BE2C (cell line): ENCODE results near the gene HADHA.
A peak's percentile ranks its signal among the peaks of the same experiment; 100 is the strongest.

Experiments used
- DNase-seq: peaks from one replicate; pipeline ENCODE4 v3.0.0-alpha.2; 2020
- H3K27me3 ChIP-seq: fragments of 250-450 bp; sonication (Bioruptor Pico); 2 replicates; pipeline ENCODE4 v1.5.1; 2020; ENCODE audit warnings: mild to moderate bottlenecking
- H3K36me3 ChIP-seq: fragments of 250-450 bp; sonication (Bioruptor Pico); 2 replicates; pipeline ENCODE4 v1.5.1; 2020; ENCODE audit warnings: mild to moderate bottlenecking
- H3K4me1 ChIP-seq: fragments of 250-450 bp; sonication (Bioruptor Pico); 2 replicates; pipeline ENCODE4 v1.5.1; 2020
- H3K4me3 ChIP-seq: 2 replicates; pipeline ENCODE4 v1.5.1; 2011; ENCODE audit warnings: low read depth, low read length
- H3K9me3 ChIP-seq: fragments of 250-450 bp; sonication (Bioruptor Pico); 2 replicates; pipeline ENCODE4 v1.5.1; 2020
- TF ChIP-seq, protein P1 (sequence below): IDR thresholded peaks from 2 replicates; pipeline ENCODE4 v1.5.1; 2012; ENCODE audit warnings: mild to moderate bottlenecking, low read depth, low read length

Gene HADHA

GRCh38 chr2:26182887-26183630 lies 61.4 kb downstream of the HADHA start:
- H3K27me3 ChIP-seq: no peaks in the 10 kb centered on the region
- TF ChIP-seq, protein P1, sequence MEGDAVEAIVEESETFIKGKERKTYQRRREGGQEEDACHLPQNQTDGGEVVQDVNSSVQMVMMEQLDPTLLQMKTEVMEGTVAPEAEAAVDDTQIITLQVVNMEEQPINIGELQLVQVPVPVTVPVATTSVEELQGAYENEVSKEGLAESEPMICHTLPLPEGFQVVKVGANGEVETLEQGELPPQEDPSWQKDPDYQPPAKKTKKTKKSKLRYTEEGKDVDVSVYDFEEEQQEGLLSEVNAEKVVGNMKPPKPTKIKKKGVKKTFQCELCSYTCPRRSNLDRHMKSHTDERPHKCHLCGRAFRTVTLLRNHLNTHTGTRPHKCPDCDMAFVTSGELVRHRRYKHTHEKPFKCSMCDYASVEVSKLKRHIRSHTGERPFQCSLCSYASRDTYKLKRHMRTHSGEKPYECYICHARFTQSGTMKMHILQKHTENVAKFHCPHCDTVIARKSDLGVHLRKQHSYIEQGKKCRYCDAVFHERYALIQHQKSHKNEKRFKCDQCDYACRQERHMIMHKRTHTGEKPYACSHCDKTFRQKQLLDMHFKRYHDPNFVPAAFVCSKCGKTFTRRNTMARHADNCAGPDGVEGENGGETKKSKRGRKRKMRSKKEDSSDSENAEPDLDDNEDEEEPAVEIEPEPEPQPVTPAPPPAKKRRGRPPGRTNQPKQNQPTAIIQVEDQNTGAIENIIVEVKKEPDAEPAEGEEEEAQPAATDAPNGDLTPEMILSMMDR: no peak
- no peak overlapping the region for H3K4me3 ChIP-seq
- no peak for DNase-seq
- H3K9me3 ChIP-seq: no peaks in the 10 kb centered on the region
- no peaks in the 10 kb centered on the region for H3K36me3 ChIP-seq
- peaks cover 5% of the 10 kb centered on the region for H3K4me1 ChIP-seq

- Histone ChIP-seq H3K27me3 (no peaks in the 10 kb centered on the region), H3K4me1 (peaks cover 5% of the 10 kb centered on the region), H3K4me3 (no peak overlapping the region), H3K36me3 (no peaks in the 10 kb centered on the region), H3K9me3 (no peaks in the 10 kb centered on the region)
- TF ChIP-seq, protein P1: no peak
- DNase-seq: no peak
Measured at GRCh38 chr2:26182441-26182840, 62.0 kb downstream of the HADHA start.

DNA sequence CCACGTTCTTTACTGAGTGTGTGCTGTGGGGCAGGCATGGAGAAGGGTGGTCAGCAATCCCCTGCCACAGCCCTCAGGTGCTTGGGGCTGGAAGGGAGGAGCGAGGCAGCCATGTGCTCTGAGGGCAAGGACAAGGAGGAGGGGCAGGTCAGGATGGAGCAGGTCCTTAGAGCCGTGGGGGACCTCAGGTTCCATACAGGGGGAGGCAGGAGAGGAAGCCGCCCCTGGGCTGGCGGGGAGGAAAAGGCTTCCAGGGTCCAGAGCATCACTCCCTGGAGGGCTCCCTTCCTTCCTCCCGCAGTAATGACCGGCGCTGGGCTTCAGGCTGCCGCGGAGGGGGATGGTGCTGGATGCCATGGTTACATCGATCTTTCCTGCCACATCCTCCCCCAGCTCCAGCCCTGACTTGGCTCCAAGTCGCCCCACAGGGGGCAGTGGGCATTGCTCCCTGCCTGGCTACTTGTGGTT lies 65.0 kb downstream of the HADHA start:
- Histone ChIP-seq H3K4me1 (peaks cover 15% of the 10 kb centered on the region), H3K9me3 (no peaks in the 10 kb centered on the region), H3K36me3 (no peaks in the 10 kb centered on the region), H3K27me3 (no peaks in the 10 kb centered on the region), H3K4me3 (peak overlapping the region; percentile 62)
- TF ChIP-seq, protein P1: no peak
- DNase-seq: peak; percentile 50

- DNase-seq: peak; percentile 63
- Histone ChIP-seq H3K27me3 (no peaks in the 10 kb centered on the region), H3K4me3 (peak overlapping the region; percentile 62)
Measured at GRCh38 chr2:26178746-26179436, 65.5 kb downstream of the HADHA start.

DNA sequence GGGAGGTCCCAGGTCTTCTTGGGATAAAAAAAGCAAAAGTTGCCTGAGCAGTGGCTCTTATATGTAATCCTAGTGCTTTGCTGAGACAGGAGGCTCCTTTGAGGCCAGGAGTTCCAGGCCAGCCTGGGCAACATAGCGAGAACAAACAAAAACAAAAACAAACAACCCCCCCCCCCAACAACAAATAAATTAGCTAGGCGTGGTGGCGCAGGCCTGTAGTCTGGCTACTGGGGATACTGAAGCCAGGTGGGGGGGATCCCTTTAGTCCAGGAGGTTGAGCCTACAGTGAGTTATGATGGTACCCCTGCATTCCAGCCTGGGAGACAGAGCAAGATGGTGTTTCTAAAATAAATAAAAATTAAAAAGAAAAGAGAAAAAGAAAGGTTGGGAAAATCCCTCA lies 66.2 kb downstream of the HADHA start:
- TF ChIP-seq, protein P1: no peak
- no peak for DNase-seq
- H3K36me3 ChIP-seq: no peaks in the 10 kb centered on the region
- H3K27me3 ChIP-seq: no peaks in the 10 kb centered on the region
- peak overlapping the region; percentile 62 for H3K4me3 ChIP-seq
- peaks cover 15% of the 10 kb centered on the region for H3K4me1 ChIP-seq
- H3K9me3 ChIP-seq: no peaks in the 10 kb centered on the region

More at GRCh38 chr2:26178746-26179436, 65.5 kb downstream of the HADHA start:
- H3K9me3 ChIP-seq: no peaks in the 10 kb centered on the region
- H3K4me1 ChIP-seq: peaks cover 15% of the 10 kb centered on the region
- TF ChIP-seq, protein P1: no peak
- no peaks in the 10 kb centered on the region for H3K36me3 ChIP-seq

- H3K27me3 ChIP-seq: no peaks in the 10 kb centered on the region
- DNase-seq: no peak
- TF ChIP-seq, protein P1: no peak
- peaks cover 15% of the 10 kb centered on the region for H3K4me1 ChIP-seq
- no peaks in the 10 kb centered on the region for H3K9me3 ChIP-seq
- H3K36me3 ChIP-seq: no peaks in the 10 kb centered on the region
- H3K4me3 ChIP-seq: no peak overlapping the region
Measured at GRCh38 chr2:26177122-26177521, 67.3 kb downstream of the HADHA start.
